GM23338 (cell line): ENCODE data around the gene NOVA1. TPM values are rescaled to one million over a fixed set of nuclear protein-coding genes. Genes with fewer than 3 reads are reported as not detected.

ENCODE experiments used
- ATAC-seq: fragments of 200-7000 bp; cut with Tn5 transposase; 3 replicates; pipeline ENCODE4 v1.9.1; 2020
- DNase-seq: peaks from one replicate; pipeline ENCODE4 v3.0.0-alpha.2; 2015; ENCODE audit warnings: low spot score
- H2AFZ ChIP-seq: fragments of 200-600 bp; sonication (generic); 2 replicates; pipeline ENCODE4 v1.8.0; 2016; ENCODE audit warnings: antibody characterized with exemption, mild to moderate bottlenecking, moderate library complexity
- H3F3A ChIP-seq: fragments of 200-600 bp; sonication (generic); replicated peaks from 2 replicates; pipeline ENCODE4 v1.8.0; 2017; ENCODE audit warnings: antibody characterized with exemption, mixed run types, low read depth
- H3K27ac ChIP-seq: fragments of 200-600 bp; sonication (generic); 2 replicates; pipeline ENCODE4 v1.6.1; 2016; ENCODE audit warnings: low read depth
- H3K27me3 ChIP-seq: fragments of 200-600 bp; sonication (generic); 2 replicates; pipeline ENCODE4 v1.8.0; 2016; ENCODE audit warnings: mild to moderate bottlenecking, mixed run types, moderate library complexity; ENCODE audit not compliant: insufficient read depth
- H3K36me3 ChIP-seq: fragments of 200-600 bp; sonication (generic); 2 replicates; pipeline ENCODE4 v1.8.0; 2016; ENCODE audit warnings: mild to moderate bottlenecking; ENCODE audit not compliant: insufficient read depth
- H3K4me1 ChIP-seq: fragments of 200-600 bp; sonication (generic); 2 replicates; pipeline ENCODE4 v1.8.0; 2016; ENCODE audit warnings: mild to moderate bottlenecking, moderate library complexity; ENCODE audit not compliant: insufficient read depth
- H3K4me2 ChIP-seq: fragments of 200-600 bp; sonication (generic); 2 replicates; pipeline ENCODE4 v1.7.1; 2017; ENCODE audit warnings: mixed run types
- H3K4me3 ChIP-seq: fragments of 200-600 bp; sonication (generic); 2 replicates; pipeline ENCODE4 v1.6.1; 2016; ENCODE audit warnings: mixed run types
- H3K79me2 ChIP-seq: fragments of 200-600 bp; sonication (generic); replicated peaks from 2 replicates; pipeline ENCODE4 v1.8.0; 2017; ENCODE audit warnings: mild to moderate bottlenecking; ENCODE audit not compliant: insufficient read depth
- H3K9me2 ChIP-seq: fragments of 200-600 bp; sonication (generic); 2 replicates; pipeline ENCODE4 v1.8.0; 2017; ENCODE audit not compliant: insufficient read depth
- H4K20me1 ChIP-seq: fragments of 200-600 bp; sonication (generic); replicated peaks from 2 replicates; pipeline ENCODE4 v1.8.0; 2017; ENCODE audit warnings: mild to moderate bottlenecking; ENCODE audit not compliant: insufficient read depth
- H3K27ac Mint-ChIP-seq: 2 replicates; pipeline ENCODE4 v1.8.0; 2020; ENCODE audit warnings: inconsistent platforms, mild to moderate bottlenecking, moderate library complexity, mixed read lengths
- H3K27me3 Mint-ChIP-seq: 3 replicates; pipeline ENCODE4 v1.8.0; 2022; ENCODE audit warnings: low read depth, mild to moderate bottlenecking, moderate library complexity, mixed read lengths, inconsistent platforms; ENCODE audit not compliant: insufficient read depth, poor library complexity
- H3K36me3 Mint-ChIP-seq: 3 replicates; pipeline ENCODE4 v1.8.0; 2021; ENCODE audit warnings: low read depth, mild to moderate bottlenecking, inconsistent platforms, moderate library complexity, mixed read lengths
- H3K4me1 Mint-ChIP-seq: 3 replicates; pipeline ENCODE4 v1.8.0; 2020; ENCODE audit warnings: mild to moderate bottlenecking, inconsistent platforms, mixed read lengths
- H3K4me3 Mint-ChIP-seq: 3 replicates; pipeline ENCODE4 v1.8.0; 2021; ENCODE audit warnings: moderate library complexity, mild to moderate bottlenecking, inconsistent platforms, mixed read lengths
- H3K9me3 Mint-ChIP-seq: 3 replicates; pipeline ENCODE4 v1.8.0; 2020; ENCODE audit warnings: moderate library complexity, mild to moderate bottlenecking, inconsistent platforms, mixed read lengths
- CREB1 ChIP-seq: fragments of 250-450 bp; sonication (Bioruptor Pico); IDR thresholded peaks from 2 replicates; pipeline ENCODE4 v1.5.0; 2020; ENCODE audit warnings: low read depth, mild to moderate bottlenecking, moderate library complexity
- EZH2 ChIP-seq: fragments of 200-600 bp; sonication (generic); IDR thresholded peaks from one replicate; pipeline ENCODE4 v1.8.0; 2017; ENCODE audit warnings: antibody characterized with exemption, mild to moderate bottlenecking, low read depth; ENCODE audit not compliant: unreplicated experiment
- EZH2phosphoT487 ChIP-seq: fragments of 200-600 bp; sonication (generic); IDR thresholded peaks from one replicate; pipeline ENCODE4 v1.8.1; 2018; ENCODE audit warnings: antibody characterized with exemption; ENCODE audit not compliant: unreplicated experiment
- JUNB ChIP-seq: IDR thresholded peaks from one replicate; pipeline ENCODE4 v1.6.1; 2016; ENCODE audit warnings: antibody characterized with exemption; ENCODE audit not compliant: unreplicated experiment
- NANOG ChIP-seq: IDR thresholded peaks from 2 replicates; pipeline ENCODE4 v1.6.1; 2016; ENCODE audit warnings: antibody characterized with exemption, borderline replicate concordance
- POLR2AphosphoS5 ChIP-seq: IDR thresholded peaks from 2 replicates; pipeline ENCODE4 v1.6.1; 2016; ENCODE audit warnings: antibody characterized with exemption, low read depth
- STAT1 ChIP-seq: IDR thresholded peaks from one replicate; pipeline ENCODE4 v1.6.1; 2016; ENCODE audit warnings: antibody characterized with exemption; ENCODE audit not compliant: unreplicated experiment
- ZNF114 ChIP-seq: fragments of 250-450 bp; sonication (Bioruptor Pico); IDR thresholded peaks from 2 replicates; pipeline ENCODE4 v1.5.0; 2020; ENCODE audit warnings: mild to moderate bottlenecking, moderate library complexity
- ZNF331 ChIP-seq: fragments of 250-450 bp; sonication (Bioruptor Pico); IDR thresholded peaks from 2 replicates; pipeline ENCODE4 v1.5.0; 2020; ENCODE audit warnings: low read depth, mild to moderate bottlenecking, moderate library complexity
- polyA plus RNA-seq: library from polyadenylated mRNA; unstranded; fragments of >200 nt; fragmentation: Nextera tagmentation; extraction: Ambion mirVana; gene quantifications from 2 replicates; pipeline ENCODE4 v1.2.1, GENCODE V29; 2016
- total RNA-seq: library from RNA; depleted of rRNA; stranded (reverse); fragments of >200 nt; shearing (Covaris generic); gene quantifications from 2 replicates; pipeline ENCODE4 v1.2.3, GENCODE V29; 2014
- TF ChIP-seq, protein P1 (sequence below): IDR thresholded peaks from one replicate; pipeline ENCODE4 v1.6.1; 2018; ENCODE audit warnings: antibody characterized with exemption; ENCODE audit not compliant: unreplicated experiment
- TF ChIP-seq, protein P2 (sequence below): fragments of 250-450 bp; sonication (Bioruptor Pico); IDR thresholded peaks from 2 replicates; pipeline ENCODE4 v1.5.0; 2020; ENCODE audit warnings: mild to moderate bottlenecking, moderate library complexity
- TF ChIP-seq, protein P3 (sequence below), 2 experiments: fragments of 200-600 bp in 1 of 2; sonication (generic) in 1 of 2; conservative IDR thresholded peaks; 2 replicates each; pipeline versions ENCODE4 v1.5.1 to v1.6.1; 2016 to 2017; ENCODE audit warnings: antibody characterized with exemption in 2 of 2, low read depth in 2 of 2, mild to moderate bottlenecking in 2 of 2, moderate library complexity in 1 of 2
- TF ChIP-seq, protein P4 (sequence below): IDR thresholded peaks from 2 replicates; pipeline ENCODE4 v1.6.1; 2016; ENCODE audit warnings: antibody characterized with exemption

Gene NOVA1
- total and polyA plus RNA-seq, 2 experiments from 2014 or later: 8.1 to 11.6 TPM

DNA sequence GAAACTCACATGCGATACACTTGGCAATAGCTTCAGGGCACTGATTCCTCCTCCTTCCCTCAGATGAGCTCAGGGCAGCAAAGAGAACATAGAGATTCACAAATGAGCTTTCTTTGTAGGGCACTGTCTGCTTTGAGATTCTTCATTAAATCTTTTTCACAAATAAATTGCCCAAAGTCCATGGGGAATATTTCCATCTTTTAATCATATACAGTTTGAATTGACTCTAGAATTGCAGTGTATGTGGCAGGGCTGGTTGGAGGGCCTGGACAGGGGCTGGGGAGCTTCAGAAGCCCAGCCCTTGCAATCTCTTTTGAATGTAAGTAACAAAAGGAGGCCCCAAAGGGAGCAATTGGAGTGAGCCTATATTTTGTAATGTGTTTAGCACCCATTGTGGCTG, 197.5 kb downstream of the NOVA1 start:
- peaks cover 4% of the 10 kb centered on the region for H3K4me1 ChIP-seq
- H3K4me3 Mint-ChIP-seq: no peak overlapping the region
- H3K9me3 Mint-ChIP-seq: no peaks in the 10 kb centered on the region
- no peaks in the 10 kb centered on the region for H3K79me2 ChIP-seq
- TF ChIP-seq, protein P1, sequence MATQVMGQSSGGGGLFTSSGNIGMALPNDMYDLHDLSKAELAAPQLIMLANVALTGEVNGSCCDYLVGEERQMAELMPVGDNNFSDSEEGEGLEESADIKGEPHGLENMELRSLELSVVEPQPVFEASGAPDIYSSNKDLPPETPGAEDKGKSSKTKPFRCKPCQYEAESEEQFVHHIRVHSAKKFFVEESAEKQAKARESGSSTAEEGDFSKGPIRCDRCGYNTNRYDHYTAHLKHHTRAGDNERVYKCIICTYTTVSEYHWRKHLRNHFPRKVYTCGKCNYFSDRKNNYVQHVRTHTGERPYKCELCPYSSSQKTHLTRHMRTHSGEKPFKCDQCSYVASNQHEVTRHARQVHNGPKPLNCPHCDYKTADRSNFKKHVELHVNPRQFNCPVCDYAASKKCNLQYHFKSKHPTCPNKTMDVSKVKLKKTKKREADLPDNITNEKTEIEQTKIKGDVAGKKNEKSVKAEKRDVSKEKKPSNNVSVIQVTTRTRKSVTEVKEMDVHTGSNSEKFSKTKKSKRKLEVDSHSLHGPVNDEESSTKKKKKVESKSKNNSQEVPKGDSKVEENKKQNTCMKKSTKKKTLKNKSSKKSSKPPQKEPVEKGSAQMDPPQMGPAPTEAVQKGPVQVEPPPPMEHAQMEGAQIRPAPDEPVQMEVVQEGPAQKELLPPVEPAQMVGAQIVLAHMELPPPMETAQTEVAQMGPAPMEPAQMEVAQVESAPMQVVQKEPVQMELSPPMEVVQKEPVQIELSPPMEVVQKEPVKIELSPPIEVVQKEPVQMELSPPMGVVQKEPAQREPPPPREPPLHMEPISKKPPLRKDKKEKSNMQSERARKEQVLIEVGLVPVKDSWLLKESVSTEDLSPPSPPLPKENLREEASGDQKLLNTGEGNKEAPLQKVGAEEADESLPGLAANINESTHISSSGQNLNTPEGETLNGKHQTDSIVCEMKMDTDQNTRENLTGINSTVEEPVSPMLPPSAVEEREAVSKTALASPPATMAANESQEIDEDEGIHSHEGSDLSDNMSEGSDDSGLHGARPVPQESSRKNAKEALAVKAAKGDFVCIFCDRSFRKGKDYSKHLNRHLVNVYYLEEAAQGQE: no peak
- TF ChIP-seq EZH2phosphoT487 (no peak), EZH2 (no peak), CREB1 (CRISPR knock-in tag) (no peak), ZNF114 (CRISPR knock-in tag) (no peak), POLR2AphosphoS5 (no peak), JUNB (no peak), NANOG (no peak), ZNF331 (no peak), STAT1 (no peak)
- TF ChIP-seq, protein P2, sequence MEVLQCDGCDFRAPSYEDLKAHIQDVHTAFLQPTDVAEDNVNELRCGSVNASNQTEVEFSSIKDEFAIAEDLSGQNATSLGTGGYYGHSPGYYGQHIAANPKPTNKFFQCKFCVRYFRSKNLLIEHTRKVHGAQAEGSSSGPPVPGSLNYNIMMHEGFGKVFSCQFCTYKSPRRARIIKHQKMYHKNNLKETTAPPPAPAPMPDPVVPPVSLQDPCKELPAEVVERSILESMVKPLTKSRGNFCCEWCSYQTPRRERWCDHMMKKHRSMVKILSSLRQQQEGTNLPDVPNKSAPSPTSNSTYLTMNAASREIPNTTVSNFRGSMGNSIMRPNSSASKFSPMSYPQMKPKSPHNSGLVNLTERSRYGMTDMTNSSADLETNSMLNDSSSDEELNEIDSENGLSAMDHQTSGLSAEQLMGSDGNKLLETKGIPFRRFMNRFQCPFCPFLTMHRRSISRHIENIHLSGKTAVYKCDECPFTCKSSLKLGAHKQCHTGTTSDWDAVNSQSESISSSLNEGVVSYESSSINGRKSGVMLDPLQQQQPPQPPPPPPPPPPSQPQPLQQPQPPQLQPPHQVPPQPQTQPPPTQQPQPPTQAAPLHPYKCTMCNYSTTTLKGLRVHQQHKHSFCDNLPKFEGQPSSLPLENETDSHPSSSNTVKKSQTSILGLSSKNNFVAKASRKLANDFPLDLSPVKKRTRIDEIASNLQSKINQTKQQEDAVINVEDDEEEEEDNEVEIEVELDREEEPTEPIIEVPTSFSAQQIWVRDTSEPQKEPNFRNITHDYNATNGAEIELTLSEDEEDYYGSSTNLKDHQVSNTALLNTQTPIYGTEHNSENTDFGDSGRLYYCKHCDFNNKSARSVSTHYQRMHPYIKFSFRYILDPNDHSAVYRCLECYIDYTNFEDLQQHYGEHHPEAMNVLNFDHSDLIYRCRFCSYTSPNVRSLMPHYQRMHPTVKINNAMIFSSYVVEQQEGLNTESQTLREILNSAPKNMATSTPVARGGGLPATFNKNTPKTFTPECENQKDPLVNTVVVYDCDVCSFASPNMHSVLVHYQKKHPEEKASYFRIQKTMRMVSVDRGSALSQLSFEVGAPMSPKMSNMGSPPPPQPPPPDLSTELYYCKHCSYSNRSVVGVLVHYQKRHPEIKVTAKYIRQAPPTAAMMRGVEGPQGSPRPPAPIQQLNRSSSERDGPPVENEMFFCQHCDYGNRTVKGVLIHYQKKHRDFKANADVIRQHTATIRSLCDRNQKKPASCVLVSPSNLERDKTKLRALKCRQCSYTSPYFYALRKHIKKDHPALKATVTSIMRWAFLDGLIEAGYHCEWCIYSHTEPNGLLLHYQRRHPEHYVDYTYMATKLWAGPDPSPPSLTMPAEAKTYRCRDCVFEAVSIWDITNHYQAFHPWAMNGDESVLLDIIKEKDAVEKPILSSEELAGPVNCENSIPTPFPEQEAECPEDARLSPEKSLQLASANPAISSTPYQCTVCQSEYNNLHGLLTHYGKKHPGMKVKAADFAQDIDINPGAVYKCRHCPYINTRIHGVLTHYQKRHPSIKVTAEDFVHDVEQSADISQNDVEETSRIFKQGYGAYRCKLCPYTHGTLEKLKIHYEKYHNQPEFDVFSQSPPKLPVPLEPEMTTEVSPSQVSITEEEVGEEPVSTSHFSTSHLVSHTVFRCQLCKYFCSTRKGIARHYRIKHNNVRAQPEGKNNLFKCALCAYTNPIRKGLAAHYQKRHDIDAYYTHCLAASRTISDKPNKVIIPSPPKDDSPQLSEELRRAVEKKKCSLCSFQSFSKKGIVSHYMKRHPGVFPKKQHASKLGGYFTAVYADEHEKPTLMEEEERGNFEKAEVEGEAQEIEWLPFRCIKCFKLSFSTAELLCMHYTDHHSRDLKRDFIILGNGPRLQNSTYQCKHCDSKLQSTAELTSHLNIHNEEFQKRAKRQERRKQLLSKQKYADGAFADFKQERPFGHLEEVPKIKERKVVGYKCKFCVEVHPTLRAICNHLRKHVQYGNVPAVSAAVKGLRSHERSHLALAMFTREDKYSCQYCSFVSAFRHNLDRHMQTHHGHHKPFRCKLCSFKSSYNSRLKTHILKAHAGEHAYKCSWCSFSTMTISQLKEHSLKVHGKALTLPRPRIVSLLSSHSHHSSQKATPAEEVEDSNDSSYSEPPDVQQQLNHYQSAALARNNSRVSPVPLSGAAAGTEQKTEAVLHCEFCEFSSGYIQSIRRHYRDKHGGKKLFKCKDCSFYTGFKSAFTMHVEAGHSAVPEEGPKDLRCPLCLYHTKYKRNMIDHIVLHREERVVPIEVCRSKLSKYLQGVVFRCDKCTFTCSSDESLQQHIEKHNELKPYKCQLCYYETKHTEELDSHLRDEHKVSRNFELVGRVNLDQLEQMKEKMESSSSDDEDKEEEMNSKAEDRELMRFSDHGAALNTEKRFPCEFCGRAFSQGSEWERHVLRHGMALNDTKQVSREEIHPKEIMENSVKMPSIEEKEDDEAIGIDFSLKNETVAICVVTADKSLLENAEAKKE (CRISPR knock-in tag): no peak
- TF ChIP-seq, protein P3, sequence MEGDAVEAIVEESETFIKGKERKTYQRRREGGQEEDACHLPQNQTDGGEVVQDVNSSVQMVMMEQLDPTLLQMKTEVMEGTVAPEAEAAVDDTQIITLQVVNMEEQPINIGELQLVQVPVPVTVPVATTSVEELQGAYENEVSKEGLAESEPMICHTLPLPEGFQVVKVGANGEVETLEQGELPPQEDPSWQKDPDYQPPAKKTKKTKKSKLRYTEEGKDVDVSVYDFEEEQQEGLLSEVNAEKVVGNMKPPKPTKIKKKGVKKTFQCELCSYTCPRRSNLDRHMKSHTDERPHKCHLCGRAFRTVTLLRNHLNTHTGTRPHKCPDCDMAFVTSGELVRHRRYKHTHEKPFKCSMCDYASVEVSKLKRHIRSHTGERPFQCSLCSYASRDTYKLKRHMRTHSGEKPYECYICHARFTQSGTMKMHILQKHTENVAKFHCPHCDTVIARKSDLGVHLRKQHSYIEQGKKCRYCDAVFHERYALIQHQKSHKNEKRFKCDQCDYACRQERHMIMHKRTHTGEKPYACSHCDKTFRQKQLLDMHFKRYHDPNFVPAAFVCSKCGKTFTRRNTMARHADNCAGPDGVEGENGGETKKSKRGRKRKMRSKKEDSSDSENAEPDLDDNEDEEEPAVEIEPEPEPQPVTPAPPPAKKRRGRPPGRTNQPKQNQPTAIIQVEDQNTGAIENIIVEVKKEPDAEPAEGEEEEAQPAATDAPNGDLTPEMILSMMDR (conservative IDR thresholded peaks at IDR 0.05; ENCODE audit: low read depth in 2 of 2): no peak
- TF ChIP-seq, protein P4, sequence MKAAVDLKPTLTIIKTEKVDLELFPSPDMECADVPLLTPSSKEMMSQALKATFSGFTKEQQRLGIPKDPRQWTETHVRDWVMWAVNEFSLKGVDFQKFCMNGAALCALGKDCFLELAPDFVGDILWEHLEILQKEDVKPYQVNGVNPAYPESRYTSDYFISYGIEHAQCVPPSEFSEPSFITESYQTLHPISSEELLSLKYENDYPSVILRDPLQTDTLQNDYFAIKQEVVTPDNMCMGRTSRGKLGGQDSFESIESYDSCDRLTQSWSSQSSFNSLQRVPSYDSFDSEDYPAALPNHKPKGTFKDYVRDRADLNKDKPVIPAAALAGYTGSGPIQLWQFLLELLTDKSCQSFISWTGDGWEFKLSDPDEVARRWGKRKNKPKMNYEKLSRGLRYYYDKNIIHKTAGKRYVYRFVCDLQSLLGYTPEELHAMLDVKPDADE: no peak
- H4K20me1 ChIP-seq: no peaks in the 10 kb centered on the region
- H3K9me2 ChIP-seq: no peaks in the 10 kb centered on the region
- H3K27ac Mint-ChIP-seq: peak overlapping the region; percentile 34; the same call in 1 of the 2 replicates
- H2AFZ ChIP-seq: no peak overlapping the region; the same call in 1 of the 2 replicates
- H3K36me3 ChIP-seq: no peaks in the 10 kb centered on the region
- DNase-seq (no peak), ATAC-seq (no peak)
- H3K4me3 ChIP-seq: no peak overlapping the region
- H3K36me3 Mint-ChIP-seq: no peaks in the 10 kb centered on the region
- H3F3A ChIP-seq: no peaks in the 10 kb centered on the region
- H3K4me1 Mint-ChIP-seq: peaks cover 24% of the 10 kb centered on the region
- no peaks in the 10 kb centered on the region for H3K27me3 Mint-ChIP-seq
- H3K27me3 ChIP-seq: no peaks in the 10 kb centered on the region
- H3K4me2 ChIP-seq: no peak overlapping the region
- no peak overlapping the region for H3K27ac ChIP-seq
